ENCODE measurements around the gene CYCS.
A peak's percentile ranks its signal among the peaks of the same experiment; 100 is the strongest.

DNA sequence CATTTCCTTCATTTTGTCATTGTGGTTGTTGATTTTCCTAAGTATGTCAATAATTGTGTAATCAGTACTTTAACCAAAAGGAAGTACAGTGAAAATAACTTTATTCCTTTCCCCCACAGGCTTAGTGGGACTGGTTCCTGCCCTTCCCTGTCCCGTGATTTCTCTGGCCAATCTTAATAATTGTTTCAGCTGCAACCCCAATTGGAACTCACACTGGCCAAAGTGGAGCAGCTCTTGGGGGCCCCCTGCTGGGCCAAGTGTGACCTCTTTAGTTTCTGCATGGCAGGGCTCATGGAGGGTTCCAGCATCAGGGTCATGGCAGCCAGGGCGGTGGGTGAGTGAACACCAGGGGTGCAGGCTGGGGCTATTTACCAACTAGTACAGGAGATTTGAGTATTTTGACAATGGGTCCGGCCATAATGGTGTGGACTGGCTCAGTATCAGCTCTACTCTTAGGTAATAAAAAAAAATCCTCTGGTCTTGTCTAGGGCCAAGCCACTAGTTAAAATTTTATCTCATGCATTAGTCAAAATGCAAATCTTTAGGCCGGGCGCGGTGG is 31.7 kb downstream of the CYCS start:
- TF ChIP-seq MTA3 (IDR thresholded peaks at IDR 0.05; ENCODE audit: borderline replicate concordance, low read length) (no peak), CEBPB (IDR thresholded peaks at IDR 0.05; ENCODE audit: borderline replicate concordance in 1 of 2, low read depth in 2 of 2, low read length in 2 of 2) (no peak), CREM (IDR thresholded peaks at IDR 0.05; ENCODE audit: low read depth) (no peak), YY1 (IDR thresholded peaks at IDR 0.05; ENCODE audit: low read depth, low read length) (peak; percentile 88), SP1 (IDR thresholded peaks at IDR 0.05; ENCODE audit: low read depth, low read length) (no peak), EP300 (IDR thresholded peaks at IDR 0.05; ENCODE audit: borderline replicate concordance in 1 of 2, control insufficient read depth in 1 of 2, low read depth in 2 of 2, low read length in 2 of 2) (no peak), MAX (IDR thresholded peaks at IDR 0.05; ENCODE audit: low read depth, low read length) (no peak), SIX5 (IDR thresholded peaks at IDR 0.05; ENCODE audit: low read depth, low read length, severe bottlenecking) (no peak), POLR2AphosphoS5 (IDR thresholded peaks at IDR 0.05; ENCODE audit: low read length) (no peak), REST (IDR thresholded peaks at IDR 0.05; ENCODE audit: low read depth, low read length) (no peak), CHD1 (IDR thresholded peaks at IDR 0.05; ENCODE audit: low read depth, low read length) (no peak)
- TF ChIP-seq, protein P1, sequence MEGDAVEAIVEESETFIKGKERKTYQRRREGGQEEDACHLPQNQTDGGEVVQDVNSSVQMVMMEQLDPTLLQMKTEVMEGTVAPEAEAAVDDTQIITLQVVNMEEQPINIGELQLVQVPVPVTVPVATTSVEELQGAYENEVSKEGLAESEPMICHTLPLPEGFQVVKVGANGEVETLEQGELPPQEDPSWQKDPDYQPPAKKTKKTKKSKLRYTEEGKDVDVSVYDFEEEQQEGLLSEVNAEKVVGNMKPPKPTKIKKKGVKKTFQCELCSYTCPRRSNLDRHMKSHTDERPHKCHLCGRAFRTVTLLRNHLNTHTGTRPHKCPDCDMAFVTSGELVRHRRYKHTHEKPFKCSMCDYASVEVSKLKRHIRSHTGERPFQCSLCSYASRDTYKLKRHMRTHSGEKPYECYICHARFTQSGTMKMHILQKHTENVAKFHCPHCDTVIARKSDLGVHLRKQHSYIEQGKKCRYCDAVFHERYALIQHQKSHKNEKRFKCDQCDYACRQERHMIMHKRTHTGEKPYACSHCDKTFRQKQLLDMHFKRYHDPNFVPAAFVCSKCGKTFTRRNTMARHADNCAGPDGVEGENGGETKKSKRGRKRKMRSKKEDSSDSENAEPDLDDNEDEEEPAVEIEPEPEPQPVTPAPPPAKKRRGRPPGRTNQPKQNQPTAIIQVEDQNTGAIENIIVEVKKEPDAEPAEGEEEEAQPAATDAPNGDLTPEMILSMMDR (IDR thresholded peaks at IDR 0.05 in 2 of 3, conservative IDR thresholded peaks at IDR 0.05 in 1 of 3; ENCODE audit: control insufficient read depth in 2 of 3, extremely low read depth in 1 of 3, insufficient read depth in 1 of 3, low read depth in 3 of 3, low read length in 3 of 3): peak; percentile 84 to 90 (median 89)
- TF ChIP-seq, protein P2, sequence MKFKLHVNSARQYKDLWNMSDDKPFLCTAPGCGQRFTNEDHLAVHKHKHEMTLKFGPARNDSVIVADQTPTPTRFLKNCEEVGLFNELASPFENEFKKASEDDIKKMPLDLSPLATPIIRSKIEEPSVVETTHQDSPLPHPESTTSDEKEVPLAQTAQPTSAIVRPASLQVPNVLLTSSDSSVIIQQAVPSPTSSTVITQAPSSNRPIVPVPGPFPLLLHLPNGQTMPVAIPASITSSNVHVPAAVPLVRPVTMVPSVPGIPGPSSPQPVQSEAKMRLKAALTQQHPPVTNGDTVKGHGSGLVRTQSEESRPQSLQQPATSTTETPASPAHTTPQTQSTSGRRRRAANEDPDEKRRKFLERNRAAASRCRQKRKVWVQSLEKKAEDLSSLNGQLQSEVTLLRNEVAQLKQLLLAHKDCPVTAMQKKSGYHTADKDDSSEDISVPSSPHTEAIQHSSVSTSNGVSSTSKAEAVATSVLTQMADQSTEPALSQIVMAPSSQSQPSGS (IDR thresholded peaks at IDR 0.05; ENCODE audit: low read length): no peak
